GM12878 (cell line): ENCODE results near the gene VPS26A. TPM values are rescaled to one million over a fixed set of nuclear protein-coding genes. Genes with fewer than 3 reads are reported as not detected.

Experiments used
- CBFB ChIP-seq: IDR thresholded peaks from 2 replicates; pipeline ENCODE4 v1.6.1; 2016; ENCODE audit warnings: antibody characterized with exemption, low read depth
- CHD2 ChIP-seq: IDR thresholded peaks from 2 replicates; pipeline ENCODE4 v1.6.1; 2011; ENCODE audit warnings: low read depth, low read length, improper control_type of control experiment, borderline replicate concordance
- ETV6 ChIP-seq, 2 experiments: fragments of 450-650 bp in 1 of 2; IDR thresholded peaks in 1 of 2; conservative IDR thresholded peaks in 1 of 2; 2 replicates each; pipeline ENCODE4 v1.6.1; 2014; ENCODE audit warnings: antibody characterized with exemption in 1 of 2, borderline replicate concordance in 1 of 2, low read depth in 1 of 2, mild to moderate bottlenecking in 1 of 2, moderate library complexity in 1 of 2
- FOS ChIP-seq: IDR thresholded peaks from 3 replicates; pipeline ENCODE4 v1.6.1; 2011; ENCODE audit warnings: borderline replicate concordance; ENCODE audit not compliant: insufficient read length; ENCODE audit errors: extremely low read depth
- MYB ChIP-seq: fragments of 150-350 bp; IDR thresholded peaks from 2 replicates; pipeline ENCODE4 v1.6.1; 2014; ENCODE audit warnings: mild to moderate bottlenecking, low read depth, low read length, borderline replicate concordance
- NR2C2 ChIP-seq: IDR thresholded peaks from 2 replicates; pipeline ENCODE4 v1.6.1; 2011; ENCODE audit warnings: borderline replicate concordance, low read depth; ENCODE audit not compliant: control insufficient read depth, insufficient read length
- NRF1 ChIP-seq: conservative IDR thresholded peaks from 2 replicates; pipeline ENCODE4 v1.6.1; 2011; ENCODE audit warnings: mild to moderate bottlenecking, low read depth, low read length, improper control_type of control experiment
- POLR2AphosphoS5 ChIP-seq: IDR thresholded peaks from 2 replicates; pipeline ENCODE4 v1.6.1; 2011; ENCODE audit warnings: mild to moderate bottlenecking, low read length, inconsistent platforms
- RFX5 ChIP-seq: IDR thresholded peaks from 2 replicates; pipeline ENCODE4 v1.6.1; 2011; ENCODE audit warnings: low read depth, low read length, improper control_type of control experiment
- SMAD1 ChIP-seq: fragments of 450-650 bp; IDR thresholded peaks from 2 replicates; pipeline ENCODE4 v1.6.1; 2018; ENCODE audit warnings: mild to moderate bottlenecking, low read depth; ENCODE audit not compliant: partially characterized antibody
- SPI1 ChIP-seq: IDR thresholded peaks from 2 replicates; pipeline ENCODE4 v1.6.1; 2011; ENCODE audit warnings: low read depth, mild to moderate bottlenecking, low read length, moderate library complexity, borderline replicate concordance; ENCODE audit not compliant: insufficient read depth
- SUZ12 ChIP-seq: fragments of 200-600 bp; sonication (generic); IDR thresholded peaks from one replicate; pipeline ENCODE4 v1.6.1; 2018; ENCODE audit warnings: antibody characterized with exemption, mild to moderate bottlenecking; ENCODE audit not compliant: unreplicated experiment
- TCF12 ChIP-seq: IDR thresholded peaks from 2 replicates; pipeline ENCODE4 v1.6.1; 2011; ENCODE audit warnings: low read depth, mild to moderate bottlenecking, low read length
- ZNF274 ChIP-seq: IDR thresholded peaks from one replicate; pipeline ENCODE4 v1.8.0; 2011; ENCODE audit not compliant: insufficient read length, insufficient read depth
- ZNF384 ChIP-seq: IDR thresholded peaks from 2 replicates; pipeline ENCODE4 v1.6.1; 2012; ENCODE audit warnings: low read depth, mild to moderate bottlenecking, low read length, improper control_type of control experiment, borderline replicate concordance
- polyA plus RNA-seq, 11 experiments: library from polyadenylated mRNA; depleted of rRNA in 4 of 11; unstranded in 6 of 11; stranded (reverse) in 5 of 11; fragments of >200 nt; fragmentation: Nextera tagmentation in 4 of 11; fragmentation: Illumina TruSeq in 1 of 11; extraction: Ambion mirVana in 4 of 11; extraction: Trizol in 1 of 11; gene quantifications; 1 replicate in 1 of 11; 2 replicates in 10 of 11; pipeline versions ENCODE4 v1.2.1 to v1.2.3, GENCODE V29; 2011 to 2016; ENCODE audit warnings: inconsistent platforms in 2 of 11, missing spikeins in 2 of 11, low read depth in 1 of 11
- total RNA-seq, 4 experiments: library from RNA; depleted of rRNA in 3 of 4; stranded (reverse); fragments of >200 nt in 3 of 4; fragmentation: Illumina TruSeq in 1 of 4; extraction: Trizol in 1 of 4; gene quantifications; 2 replicates each; pipeline versions ENCODE4 v1.2.1 to v1.2.3, GENCODE V29; 2013 to 2021
- TF ChIP-seq, protein P1 (sequence below): fragments of 450-650 bp; IDR thresholded peaks from 2 replicates; pipeline ENCODE4 v1.6.1; 2014; ENCODE audit warnings: mild to moderate bottlenecking
- TF ChIP-seq, protein P2 (sequence below): IDR thresholded peaks from 2 replicates; pipeline ENCODE4 v1.6.1; 2012; ENCODE audit warnings: low read depth, low read length, improper control_type of control experiment
- TF ChIP-seq, protein P3 (sequence below): IDR thresholded peaks from 2 replicates; pipeline ENCODE4 v1.6.1; 2011; ENCODE audit warnings: borderline replicate concordance, low read depth, mild to moderate bottlenecking, moderate library complexity, low read length; ENCODE audit not compliant: insufficient read depth, poor library complexity, severe bottlenecking
- TF ChIP-seq, protein P4 (sequence below): fragments of 450-650 bp; IDR thresholded peaks from 2 replicates; pipeline ENCODE4 v1.6.1; 2017; ENCODE audit warnings: borderline replicate concordance
- TF ChIP-seq, protein P5 (sequence below), 3 experiments: IDR thresholded peaks in 2 of 3; conservative IDR thresholded peaks in 1 of 3; 2 replicates each; pipeline ENCODE4 v1.5.1; 2011; ENCODE audit warnings: low read depth in 3 of 3, low read length in 3 of 3, mild to moderate bottlenecking in 3 of 3, control low read depth in 2 of 3, moderate library complexity in 2 of 3, inconsistent platforms in 1 of 3, mixed read lengths in 1 of 3; ENCODE audit not compliant: control insufficient read depth in 2 of 3, insufficient read depth in 1 of 3; ENCODE audit errors: extremely low read depth in 1 of 3

The VPS26A gene
- total and polyA plus RNA-seq, 10 of the 15 experiments (the other 5 are each of a cell fraction or from before 2014, with no cell fraction given) = 16.8 to 72.3 (median 26.8) TPM

DNA sequence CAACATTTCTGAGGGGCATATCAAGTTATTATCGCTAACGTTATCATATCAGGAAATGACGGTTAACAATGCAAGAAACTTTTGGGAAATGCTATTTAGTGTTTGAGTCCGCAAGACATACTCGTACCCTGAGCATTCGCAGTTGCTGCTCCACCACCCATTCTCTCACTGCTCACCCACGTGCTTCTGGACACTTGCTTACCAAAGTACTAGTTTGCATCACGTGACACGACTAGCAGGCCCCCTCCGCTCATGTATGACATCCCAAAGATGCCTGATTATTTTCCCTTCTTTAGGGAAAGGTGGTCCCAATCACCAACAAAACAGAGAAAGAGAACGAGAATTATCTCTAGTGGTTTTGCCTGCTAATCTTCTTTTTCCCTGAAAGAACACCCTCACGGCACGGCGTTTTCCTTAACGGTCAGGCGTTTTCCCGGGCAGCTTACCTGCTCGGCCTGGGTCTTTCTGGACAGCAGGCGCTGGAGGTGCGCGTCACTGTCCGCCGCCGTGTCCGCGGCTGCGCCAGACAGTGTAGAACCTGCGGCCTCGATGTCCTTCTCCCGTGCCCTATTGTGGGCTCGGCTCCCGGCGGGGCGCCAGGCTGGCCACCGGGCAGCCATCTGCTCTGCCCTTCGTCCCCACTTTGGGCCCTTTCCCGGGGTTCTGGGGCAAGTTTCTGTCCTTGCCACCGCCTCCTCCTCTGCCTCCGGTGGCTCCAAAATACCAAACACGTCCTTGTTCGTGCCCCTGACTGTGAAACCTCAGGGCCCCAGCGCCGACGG is 56.0 kb downstream of the VPS26A start, which contains the start of gene SUPV3L1 (continued):
- no peak for TF ChIP-seq NR2C2
- TF ChIP-seq POLR2AphosphoS5 = peak; percentile 95
- no peak for TF ChIP-seq ZNF274
- TF ChIP-seq, protein P1, sequence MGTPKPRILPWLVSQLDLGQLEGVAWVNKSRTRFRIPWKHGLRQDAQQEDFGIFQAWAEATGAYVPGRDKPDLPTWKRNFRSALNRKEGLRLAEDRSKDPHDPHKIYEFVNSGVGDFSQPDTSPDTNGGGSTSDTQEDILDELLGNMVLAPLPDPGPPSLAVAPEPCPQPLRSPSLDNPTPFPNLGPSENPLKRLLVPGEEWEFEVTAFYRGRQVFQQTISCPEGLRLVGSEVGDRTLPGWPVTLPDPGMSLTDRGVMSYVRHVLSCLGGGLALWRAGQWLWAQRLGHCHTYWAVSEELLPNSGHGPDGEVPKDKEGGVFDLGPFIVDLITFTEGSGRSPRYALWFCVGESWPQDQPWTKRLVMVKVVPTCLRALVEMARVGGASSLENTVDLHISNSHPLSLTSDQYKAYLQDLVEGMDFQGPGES = 0 out of 2 replicates have a peak, but pooled peaks have one; percentile 22
- no peak for TF ChIP-seq ETV6 (conservative IDR thresholded peaks at IDR 0.05 in 1 of 2, IDR thresholded peaks at IDR 0.05 in 1 of 2; ENCODE audit: borderline replicate concordance in 1 of 2, low read depth in 1 of 2)
- TF ChIP-seq SPI1 = no peak
- TF ChIP-seq TCF12 = peak; percentile 17; the same call in 1 of the 2 replicates
- TF ChIP-seq RFX5 = no peak
- TF ChIP-seq, protein P2, sequence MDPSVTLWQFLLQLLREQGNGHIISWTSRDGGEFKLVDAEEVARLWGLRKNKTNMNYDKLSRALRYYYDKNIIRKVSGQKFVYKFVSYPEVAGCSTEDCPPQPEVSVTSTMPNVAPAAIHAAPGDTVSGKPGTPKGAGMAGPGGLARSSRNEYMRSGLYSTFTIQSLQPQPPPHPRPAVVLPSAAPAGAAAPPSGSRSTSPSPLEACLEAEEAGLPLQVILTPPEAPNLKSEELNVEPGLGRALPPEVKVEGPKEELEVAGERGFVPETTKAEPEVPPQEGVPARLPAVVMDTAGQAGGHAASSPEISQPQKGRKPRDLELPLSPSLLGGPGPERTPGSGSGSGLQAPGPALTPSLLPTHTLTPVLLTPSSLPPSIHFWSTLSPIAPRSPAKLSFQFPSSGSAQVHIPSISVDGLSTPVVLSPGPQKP = peak; percentile 11; the same call in 1 of the 2 replicates
- no peak for TF ChIP-seq SUZ12
- TF ChIP-seq CBFB = peak; percentile 91
- no peak for TF ChIP-seq SMAD1
- TF ChIP-seq NRF1 = peak; percentile 34; the same call in 1 of the 2 replicates
- TF ChIP-seq, protein P3, sequence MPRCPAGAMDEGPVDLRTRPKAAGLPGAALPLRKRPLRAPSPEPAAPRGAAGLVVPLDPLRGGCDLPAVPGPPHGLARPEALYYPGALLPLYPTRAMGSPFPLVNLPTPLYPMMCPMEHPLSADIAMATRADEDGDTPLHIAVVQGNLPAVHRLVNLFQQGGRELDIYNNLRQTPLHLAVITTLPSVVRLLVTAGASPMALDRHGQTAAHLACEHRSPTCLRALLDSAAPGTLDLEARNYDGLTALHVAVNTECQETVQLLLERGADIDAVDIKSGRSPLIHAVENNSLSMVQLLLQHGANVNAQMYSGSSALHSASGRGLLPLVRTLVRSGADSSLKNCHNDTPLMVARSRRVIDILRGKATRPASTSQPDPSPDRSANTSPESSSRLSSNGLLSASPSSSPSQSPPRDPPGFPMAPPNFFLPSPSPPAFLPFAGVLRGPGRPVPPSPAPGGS = no peak
- peak; percentile 99 for TF ChIP-seq MYB
- TF ChIP-seq FOS = peak; percentile 33
- TF ChIP-seq CHD2 = peak; percentile 22; the same call in 1 of the 2 replicates
- no peak for TF ChIP-seq ZNF384
- TF ChIP-seq, protein P4, sequence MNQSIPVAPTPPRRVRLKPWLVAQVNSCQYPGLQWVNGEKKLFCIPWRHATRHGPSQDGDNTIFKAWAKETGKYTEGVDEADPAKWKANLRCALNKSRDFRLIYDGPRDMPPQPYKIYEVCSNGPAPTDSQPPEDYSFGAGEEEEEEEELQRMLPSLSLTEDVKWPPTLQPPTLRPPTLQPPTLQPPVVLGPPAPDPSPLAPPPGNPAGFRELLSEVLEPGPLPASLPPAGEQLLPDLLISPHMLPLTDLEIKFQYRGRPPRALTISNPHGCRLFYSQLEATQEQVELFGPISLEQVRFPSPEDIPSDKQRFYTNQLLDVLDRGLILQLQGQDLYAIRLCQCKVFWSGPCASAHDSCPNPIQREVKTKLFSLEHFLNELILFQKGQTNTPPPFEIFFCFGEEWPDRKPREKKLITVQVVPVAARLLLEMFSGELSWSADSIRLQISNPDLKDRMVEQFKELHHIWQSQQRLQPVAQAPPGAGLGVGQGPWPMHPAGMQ = peak; percentile 99
- TF ChIP-seq, protein P5, sequence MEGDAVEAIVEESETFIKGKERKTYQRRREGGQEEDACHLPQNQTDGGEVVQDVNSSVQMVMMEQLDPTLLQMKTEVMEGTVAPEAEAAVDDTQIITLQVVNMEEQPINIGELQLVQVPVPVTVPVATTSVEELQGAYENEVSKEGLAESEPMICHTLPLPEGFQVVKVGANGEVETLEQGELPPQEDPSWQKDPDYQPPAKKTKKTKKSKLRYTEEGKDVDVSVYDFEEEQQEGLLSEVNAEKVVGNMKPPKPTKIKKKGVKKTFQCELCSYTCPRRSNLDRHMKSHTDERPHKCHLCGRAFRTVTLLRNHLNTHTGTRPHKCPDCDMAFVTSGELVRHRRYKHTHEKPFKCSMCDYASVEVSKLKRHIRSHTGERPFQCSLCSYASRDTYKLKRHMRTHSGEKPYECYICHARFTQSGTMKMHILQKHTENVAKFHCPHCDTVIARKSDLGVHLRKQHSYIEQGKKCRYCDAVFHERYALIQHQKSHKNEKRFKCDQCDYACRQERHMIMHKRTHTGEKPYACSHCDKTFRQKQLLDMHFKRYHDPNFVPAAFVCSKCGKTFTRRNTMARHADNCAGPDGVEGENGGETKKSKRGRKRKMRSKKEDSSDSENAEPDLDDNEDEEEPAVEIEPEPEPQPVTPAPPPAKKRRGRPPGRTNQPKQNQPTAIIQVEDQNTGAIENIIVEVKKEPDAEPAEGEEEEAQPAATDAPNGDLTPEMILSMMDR (IDR thresholded peaks at IDR 0.05 in 2 of 3, conservative IDR thresholded peaks at IDR 0.05 in 1 of 3; ENCODE audit: control insufficient read depth in 2 of 3, extremely low read depth in 1 of 3, insufficient read depth in 1 of 3, low read depth in 3 of 3, low read length in 3 of 3) = no peak
